Liver (tissue), 3 donors: ENCODE data around the gene SSBP2.

Experiments
- CTCF ChIP-seq: fragments of 150-350 bp; IDR thresholded peaks from 2 replicates; pipeline ENCODE4 v1.5.1; 2017; ENCODE audit warnings: improper control_type of control experiment, low read depth, low read length; ENCODE audit not compliant: missing input control
- GABPA ChIP-seq, 2 donors: IDR thresholded peaks in 1 of 2; conservative IDR thresholded peaks in 1 of 2; 2 replicates each; pipeline ENCODE4 v1.6.1; 2016; ENCODE audit warnings: antibody characterized with exemption in 2 of 2, mild to moderate bottlenecking in 1 of 2, moderate library complexity in 1 of 2
- JUND ChIP-seq, 2 donors: IDR thresholded peaks; 2 replicates each; pipeline ENCODE4 v1.6.1; 2016; ENCODE audit warnings: antibody characterized with exemption in 2 of 2
- MAX ChIP-seq: IDR thresholded peaks from 2 replicates; pipeline ENCODE4 v1.6.1; 2016; ENCODE audit warnings: antibody characterized with exemption
- RAD21 ChIP-seq, 2 donors: IDR thresholded peaks; 2 replicates each; pipeline ENCODE4 v1.6.1; 2016; ENCODE audit warnings: antibody characterized with exemption in 2 of 2, mild to moderate bottlenecking in 2 of 2
- REST ChIP-seq: IDR thresholded peaks from 2 replicates; pipeline ENCODE4 v1.6.1; 2016; ENCODE audit warnings: antibody characterized with exemption, mild to moderate bottlenecking
- SP1 ChIP-seq: IDR thresholded peaks from 2 replicates; pipeline ENCODE4 v1.6.1; 2018; ENCODE audit warnings: antibody characterized with exemption, mild to moderate bottlenecking
- YY1 ChIP-seq: IDR thresholded peaks from 2 replicates; pipeline ENCODE4 v1.6.1; 2016; ENCODE audit warnings: antibody characterized with exemption, mild to moderate bottlenecking
- donor health status: healthy.
- donor health status: healthy.

GRCh38 chr5:81717860-81718259 lies 33.0 kb downstream of the SSBP2 start:
- TF ChIP-seq CTCF (no peak), RAD21 (IDR thresholded peaks at IDR 0.05) (no peak), REST (no peak), YY1 (no peak), MAX (no peak), SP1 (no peak), GABPA (IDR thresholded peaks at IDR 0.05 in 1 of 2, conservative IDR thresholded peaks at IDR 0.05 in 1 of 2) (no peak), JUND (IDR thresholded peaks at IDR 0.05) (no peak)
